Colonic mucosa (tissue), 4 donors: ENCODE data around the gene CFAP74. TPM values are rescaled to one million over a fixed set of nuclear protein-coding genes. Genes with fewer than 3 reads are reported as not detected.

ENCODE experiments used
- DNase-seq: peaks from one replicate; pipeline ENCODE4 v3.0.0-alpha.2; 2020
- H3K27ac ChIP-seq: fragments of 200-600 bp; one replicate; pipeline ENCODE4 v1.8.0; 2021
- H3K27me3 ChIP-seq: fragments of 200-600 bp; one replicate; pipeline ENCODE4 v1.8.0; 2021
- H3K36me3 ChIP-seq: fragments of 200-600 bp; one replicate; pipeline ENCODE4 v1.8.0; 2021
- H3K4me1 ChIP-seq: fragments of 200-600 bp; one replicate; pipeline ENCODE4 v1.8.0; 2021; ENCODE audit warnings: mild to moderate bottlenecking
- H3K4me3 ChIP-seq: fragments of 200-600 bp; one replicate; pipeline ENCODE4 v1.8.0; 2021
- H3K9ac ChIP-seq, 2 donors: one replicate each; pipeline ENCODE4 v1.7.0; 2013; ENCODE audit warnings: control low read depth in 2 of 2, low read depth in 2 of 2, low read length in 2 of 2
- H3K9me3 ChIP-seq: fragments of 200-600 bp; one replicate; pipeline ENCODE4 v1.8.0; 2021
- intact Hi-C: fragments of 100-400 bp; cut with DNase I; formaldehyde crosslinking; loops from one replicate; pipeline ENCODE4 v1.14.1; 2022
- total RNA-seq, 2 donors: library from RNA; stranded (reverse); fragmentation: NEBNext Ultra II Directional in 1 of 2; extraction: Animal tissue kit (Norgen Biotek cat#: 25700) in 1 of 2; gene quantifications; one replicate each; pipeline ENCODE4 v1.2.1, GENCODE V29; 2021
- TF ChIP-seq, protein P1 (sequence below): fragments of 200-600 bp; IDR thresholded peaks from one replicate; pipeline ENCODE4 v1.8.0; 2022; ENCODE audit warnings: antibody characterized with exemption, mild to moderate bottlenecking
- donor health status: healthy.
- donor health status: DM: no; HTN: no; CAD: no.
- donor health status: DM: no; HTN: no; CAD: no.

The CFAP74 gene
- total RNA-seq, 2 donors from 2014 or later = 0.10 to 0.16 TPM

DNA sequence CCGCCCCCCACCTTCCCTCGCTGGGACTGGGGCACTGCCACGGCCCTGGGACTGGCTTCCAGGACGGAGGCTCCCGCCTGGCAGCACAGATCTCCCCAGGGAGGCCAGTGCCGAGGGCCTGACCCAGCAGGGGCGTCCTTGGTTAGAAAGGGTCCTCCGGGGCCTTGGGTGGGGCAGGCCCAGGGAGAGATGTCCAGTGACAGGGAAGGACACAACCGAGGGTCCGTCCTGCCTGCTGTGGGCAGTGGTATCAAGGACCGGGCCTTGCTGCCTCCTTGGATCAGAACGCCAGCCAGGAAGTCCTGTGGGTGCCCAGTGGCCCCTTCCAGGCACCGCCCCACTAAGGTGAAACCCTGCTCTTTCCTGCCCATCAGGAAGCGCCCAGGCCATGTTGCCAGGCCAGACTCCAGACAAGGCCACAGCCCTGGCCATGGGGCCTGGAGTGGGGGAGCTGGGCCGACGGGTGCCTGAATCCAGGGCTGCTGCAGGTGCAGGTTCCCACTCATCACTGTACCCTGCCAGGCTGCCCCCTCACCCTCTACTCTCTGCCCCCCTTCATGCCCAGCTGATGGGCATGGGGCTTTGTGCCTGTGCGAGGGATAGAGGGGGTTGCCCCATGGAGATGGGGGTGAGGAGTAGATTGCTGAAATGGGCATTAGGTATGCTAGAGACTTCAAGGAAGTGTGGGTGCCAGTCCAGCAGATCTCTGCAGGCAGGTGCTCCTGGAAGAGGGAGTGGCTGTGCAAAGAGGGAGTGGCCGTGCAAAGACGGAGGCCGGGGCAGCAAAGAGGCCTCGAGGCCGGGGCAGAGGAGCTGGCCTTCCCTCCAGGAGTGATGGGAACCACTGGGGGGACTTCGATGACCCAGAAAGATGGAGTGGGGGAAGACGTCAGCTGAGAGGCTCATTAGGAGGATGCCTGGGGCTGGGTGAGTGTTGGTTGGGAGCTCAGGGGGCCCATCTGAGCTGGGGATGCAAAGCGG is 44.5 kb upstream of the CFAP74 start:
- no peak overlapping the region for H3K4me3 ChIP-seq
- peak overlapping the region; percentile 70 for H3K27ac ChIP-seq
- H3K27me3 ChIP-seq = peaks cover 4% of the 10 kb centered on the region
- TF ChIP-seq, protein P1, sequence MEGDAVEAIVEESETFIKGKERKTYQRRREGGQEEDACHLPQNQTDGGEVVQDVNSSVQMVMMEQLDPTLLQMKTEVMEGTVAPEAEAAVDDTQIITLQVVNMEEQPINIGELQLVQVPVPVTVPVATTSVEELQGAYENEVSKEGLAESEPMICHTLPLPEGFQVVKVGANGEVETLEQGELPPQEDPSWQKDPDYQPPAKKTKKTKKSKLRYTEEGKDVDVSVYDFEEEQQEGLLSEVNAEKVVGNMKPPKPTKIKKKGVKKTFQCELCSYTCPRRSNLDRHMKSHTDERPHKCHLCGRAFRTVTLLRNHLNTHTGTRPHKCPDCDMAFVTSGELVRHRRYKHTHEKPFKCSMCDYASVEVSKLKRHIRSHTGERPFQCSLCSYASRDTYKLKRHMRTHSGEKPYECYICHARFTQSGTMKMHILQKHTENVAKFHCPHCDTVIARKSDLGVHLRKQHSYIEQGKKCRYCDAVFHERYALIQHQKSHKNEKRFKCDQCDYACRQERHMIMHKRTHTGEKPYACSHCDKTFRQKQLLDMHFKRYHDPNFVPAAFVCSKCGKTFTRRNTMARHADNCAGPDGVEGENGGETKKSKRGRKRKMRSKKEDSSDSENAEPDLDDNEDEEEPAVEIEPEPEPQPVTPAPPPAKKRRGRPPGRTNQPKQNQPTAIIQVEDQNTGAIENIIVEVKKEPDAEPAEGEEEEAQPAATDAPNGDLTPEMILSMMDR = no peak
- H3K9me3 ChIP-seq = no peaks in the 10 kb centered on the region
- peaks cover 23% of the 10 kb centered on the region for H3K4me1 ChIP-seq
- DNase-seq = peak; percentile 82
- no peaks in the 10 kb centered on the region for H3K36me3 ChIP-seq
- peak overlapping the region; percentile 47 to 63 for H3K9ac ChIP-seq
- intact Hi-C loops = no loop called here

DNA sequence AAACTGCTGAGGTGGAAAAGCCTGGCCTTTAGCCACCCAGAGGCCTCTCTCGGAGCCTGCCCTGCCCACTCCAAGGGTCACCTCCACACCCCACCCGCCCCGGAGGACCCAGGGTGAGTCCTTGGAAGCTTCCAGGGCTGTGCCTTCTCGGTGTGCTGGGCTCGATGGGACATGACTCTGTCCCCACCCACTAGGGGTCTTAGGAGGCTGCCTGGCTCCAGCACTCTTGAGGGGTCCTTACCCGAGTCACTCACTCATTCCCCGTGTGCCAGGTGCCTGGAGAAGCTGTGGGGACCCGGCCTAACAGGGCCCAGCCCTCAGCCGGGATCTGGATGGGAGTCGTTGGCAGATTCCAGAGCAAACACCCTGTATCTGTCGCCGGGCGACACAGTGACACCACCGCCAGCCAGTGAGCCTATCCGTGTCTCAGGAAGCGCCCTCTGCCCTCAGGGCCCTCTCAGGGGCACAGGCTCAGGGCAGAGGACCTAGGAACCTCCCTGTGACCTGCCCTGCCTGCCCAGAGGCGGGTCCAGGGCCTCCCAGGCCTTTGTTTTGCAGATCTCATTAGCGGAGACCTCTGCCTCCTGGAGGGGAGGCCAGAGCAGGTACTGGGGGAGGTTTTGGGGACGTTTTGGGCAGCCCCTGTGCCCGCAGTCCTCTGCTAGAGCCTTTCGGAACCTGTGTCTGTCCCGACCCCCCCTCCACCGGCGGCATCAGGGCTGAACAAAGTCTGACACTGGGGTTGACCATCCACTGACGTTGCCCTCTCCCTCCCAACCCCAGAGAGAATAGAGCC is 43.6 kb upstream of the CFAP74 start:
- DNase-seq = peak; percentile 80
- Histone ChIP-seq H3K4me3 (no peak overlapping the region), H3K36me3 (no peaks in the 10 kb centered on the region), H3K9ac (peak overlapping the region in 1 of 2 donors; percentile 73), H3K9me3 (no peaks in the 10 kb centered on the region), H3K27ac (peak overlapping the region; percentile 70), H3K27me3 (peaks cover 4% of the 10 kb centered on the region), H3K4me1 (peaks cover 23% of the 10 kb centered on the region)
- intact Hi-C loops = no loop called here
- TF ChIP-seq, protein P1 = no peak

DNA sequence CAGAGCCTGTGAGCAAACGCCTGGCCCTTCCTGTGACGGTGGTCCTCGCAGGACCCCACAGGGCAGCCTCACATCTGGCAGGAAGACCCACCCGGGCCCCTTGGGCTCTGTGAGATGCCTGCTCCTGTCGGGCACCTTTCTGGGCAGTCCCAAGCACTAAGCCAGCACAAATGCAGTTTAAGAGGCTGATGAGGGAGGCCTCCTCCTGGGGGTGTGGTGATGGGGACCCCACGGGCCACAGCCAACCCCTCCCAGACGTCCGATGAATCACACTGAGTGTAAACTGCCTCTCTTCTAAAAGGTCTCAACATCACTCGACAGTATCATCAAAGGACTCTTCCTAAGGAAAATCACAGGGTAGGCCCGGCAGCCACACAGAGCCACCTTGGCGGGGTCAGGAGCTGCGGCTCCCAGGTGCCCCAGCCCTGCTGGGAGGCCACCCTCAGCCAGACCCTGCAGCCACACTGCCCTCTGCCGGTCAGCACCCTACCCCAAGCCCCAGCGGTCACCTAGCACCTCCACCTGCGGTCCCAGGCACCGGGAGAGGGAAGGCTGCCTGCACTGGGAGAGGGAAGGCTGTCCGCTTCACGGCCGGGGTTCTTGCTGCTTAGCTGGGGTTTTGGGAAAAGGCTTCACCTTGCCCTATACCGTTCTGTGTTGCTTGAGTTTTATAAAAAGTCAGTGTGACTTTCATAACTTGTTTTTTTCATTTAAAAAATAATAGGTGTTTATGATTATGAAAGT is 42.8 kb upstream of the CFAP74 start:
- Histone ChIP-seq H3K27me3 (peaks cover 4% of the 10 kb centered on the region), H3K9ac (peak overlapping the region; percentile 3 to 73), H3K36me3 (no peaks in the 10 kb centered on the region), H3K4me1 (peaks cover 19% of the 10 kb centered on the region), H3K27ac (peak overlapping the region; percentile 70), H3K4me3 (no peak overlapping the region), H3K9me3 (no peaks in the 10 kb centered on the region)
- peak; percentile 92 for DNase-seq
- intact Hi-C loops = no loop called here
- TF ChIP-seq, protein P1 = peak; percentile 74

DNA sequence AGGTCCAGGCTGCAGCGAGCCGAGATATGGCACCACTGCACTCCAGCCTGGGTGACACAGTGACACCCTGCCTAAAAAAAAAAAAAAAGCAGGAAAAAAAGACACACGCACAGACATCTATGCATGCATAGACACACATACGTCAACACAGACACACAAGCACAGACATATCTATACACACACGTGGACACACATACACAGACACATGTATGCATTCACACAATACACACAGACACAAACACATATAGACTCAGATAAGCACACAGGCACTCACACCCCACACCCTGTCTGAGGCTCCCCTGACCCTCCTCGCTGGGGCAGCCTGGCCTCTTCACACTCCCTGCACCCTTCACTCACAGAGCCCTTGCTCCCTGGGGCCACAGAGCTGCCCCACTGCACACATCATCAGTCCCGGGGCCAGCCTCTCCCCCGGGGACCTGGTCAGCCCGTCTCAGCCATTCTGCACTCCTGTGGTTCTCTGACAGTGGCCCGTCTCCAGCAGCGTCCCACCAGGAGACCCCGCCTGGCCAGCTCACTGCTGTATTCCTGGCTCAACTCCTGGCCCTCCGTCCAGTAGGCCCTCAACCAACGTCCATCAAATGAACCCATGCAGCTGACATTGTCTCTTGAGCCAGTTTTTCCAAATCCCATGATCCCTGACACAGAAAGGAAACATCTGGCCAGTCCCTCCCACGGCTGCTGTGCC is 42.0 kb upstream of the CFAP74 start:
- DNase-seq = no peak
- Histone ChIP-seq H3K36me3 (no peaks in the 10 kb centered on the region), H3K27ac (no peak overlapping the region), H3K9ac (peak overlapping the region in 1 of 2 donors; percentile 3), H3K27me3 (peaks cover 4% of the 10 kb centered on the region), H3K4me1 (peaks cover 19% of the 10 kb centered on the region), H3K4me3 (no peak overlapping the region), H3K9me3 (no peaks in the 10 kb centered on the region)
- TF ChIP-seq, protein P1 = no peak
- intact Hi-C loops = no loop called here
